ENCODE results near the gene MSI2.

MSI2 gene

GRCh38 chr17:57704448-57704847 is 448.1 kb downstream of the MSI2 start:
- Histone ChIP-seq H3K27ac (no peak overlapping the region), H3K27me3 (ENCODE audit: insufficient read depth, low read depth, severe bottlenecking) (no peaks in the 10 kb centered on the region), H3K4me3 (ENCODE audit: low read depth, low read length) (no peak overlapping the region), H3K36me3 (no peaks in the 10 kb centered on the region), H3K9me3 (ENCODE audit: severe bottlenecking) (no peaks in the 10 kb centered on the region)
- DNase-seq = no peak
- TF ChIP-seq, protein P1, sequence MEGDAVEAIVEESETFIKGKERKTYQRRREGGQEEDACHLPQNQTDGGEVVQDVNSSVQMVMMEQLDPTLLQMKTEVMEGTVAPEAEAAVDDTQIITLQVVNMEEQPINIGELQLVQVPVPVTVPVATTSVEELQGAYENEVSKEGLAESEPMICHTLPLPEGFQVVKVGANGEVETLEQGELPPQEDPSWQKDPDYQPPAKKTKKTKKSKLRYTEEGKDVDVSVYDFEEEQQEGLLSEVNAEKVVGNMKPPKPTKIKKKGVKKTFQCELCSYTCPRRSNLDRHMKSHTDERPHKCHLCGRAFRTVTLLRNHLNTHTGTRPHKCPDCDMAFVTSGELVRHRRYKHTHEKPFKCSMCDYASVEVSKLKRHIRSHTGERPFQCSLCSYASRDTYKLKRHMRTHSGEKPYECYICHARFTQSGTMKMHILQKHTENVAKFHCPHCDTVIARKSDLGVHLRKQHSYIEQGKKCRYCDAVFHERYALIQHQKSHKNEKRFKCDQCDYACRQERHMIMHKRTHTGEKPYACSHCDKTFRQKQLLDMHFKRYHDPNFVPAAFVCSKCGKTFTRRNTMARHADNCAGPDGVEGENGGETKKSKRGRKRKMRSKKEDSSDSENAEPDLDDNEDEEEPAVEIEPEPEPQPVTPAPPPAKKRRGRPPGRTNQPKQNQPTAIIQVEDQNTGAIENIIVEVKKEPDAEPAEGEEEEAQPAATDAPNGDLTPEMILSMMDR (IDR thresholded peaks at IDR 0.05; ENCODE audit: low read depth, low read length) = no peak

GRCh38 chr17:57705921-57706695 is 449.8 kb downstream of the MSI2 start:
- no peak overlapping the region; the same call in 1 of the 2 replicates for H3K27ac ChIP-seq
- no peaks in the 10 kb centered on the region for H3K27me3 ChIP-seq (ENCODE audit: insufficient read depth, low read depth, severe bottlenecking)
- TF ChIP-seq, protein P1 (IDR thresholded peaks at IDR 0.05; ENCODE audit: low read depth, low read length) = no peak

GRCh38 chr17:57706761-57707160 is 450.4 kb downstream of the MSI2 start:
- TF ChIP-seq, protein P1 (IDR thresholded peaks at IDR 0.05; ENCODE audit: low read depth, low read length) = no peak
- peak overlapping the region; percentile 90 for H3K27ac ChIP-seq
- DNase-seq = no peak
- no peaks in the 10 kb centered on the region for H3K36me3 ChIP-seq
- no peak overlapping the region for H3K4me3 ChIP-seq (ENCODE audit: low read depth, low read length)
- no peaks in the 10 kb centered on the region for H3K9me3 ChIP-seq (ENCODE audit: severe bottlenecking)
- H3K27me3 ChIP-seq (ENCODE audit: insufficient read depth, low read depth, severe bottlenecking) = no peaks in the 10 kb centered on the region

More at GRCh38 chr17:57705921-57706695, 449.8 kb downstream of the MSI2 start:
- H3K4me3 ChIP-seq (ENCODE audit: low read depth, low read length) = no peak overlapping the region
- no peaks in the 10 kb centered on the region for H3K36me3 ChIP-seq
- H3K9me3 ChIP-seq (ENCODE audit: severe bottlenecking) = no peaks in the 10 kb centered on the region
- no peak for DNase-seq

DNA sequence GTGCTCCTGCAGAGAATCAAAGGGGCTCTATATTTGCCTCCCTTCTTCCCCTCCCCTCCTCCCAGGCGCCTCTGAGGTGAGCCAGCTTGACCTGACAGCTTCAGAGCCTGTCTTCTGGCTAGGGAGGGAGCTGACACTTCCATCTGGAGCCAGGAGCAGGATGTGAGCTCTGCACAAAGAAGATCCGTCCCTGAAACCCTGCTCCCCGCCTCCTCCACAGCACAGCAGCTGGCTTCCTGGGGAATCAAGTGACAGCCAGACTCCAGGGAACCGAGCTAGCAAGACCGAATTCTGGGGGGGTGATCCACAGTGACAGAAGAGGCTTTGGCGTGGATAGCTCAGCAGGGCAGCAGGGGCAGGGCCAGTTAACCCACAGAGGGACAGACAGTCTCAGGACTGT is 451.6 kb downstream of the MSI2 start:
- no peaks in the 10 kb centered on the region for H3K27me3 ChIP-seq (ENCODE audit: insufficient read depth, low read depth, severe bottlenecking)
- H3K27ac ChIP-seq = peak overlapping the region; percentile 90
- TF ChIP-seq, protein P1 (IDR thresholded peaks at IDR 0.05; ENCODE audit: low read depth, low read length) = no peak
- H3K9me3 ChIP-seq (ENCODE audit: severe bottlenecking) = no peaks in the 10 kb centered on the region
- H3K36me3 ChIP-seq = no peaks in the 10 kb centered on the region
- H3K4me3 ChIP-seq (ENCODE audit: low read depth, low read length) = peak overlapping the region; percentile 43
- DNase-seq = peak; percentile 97

DNA sequence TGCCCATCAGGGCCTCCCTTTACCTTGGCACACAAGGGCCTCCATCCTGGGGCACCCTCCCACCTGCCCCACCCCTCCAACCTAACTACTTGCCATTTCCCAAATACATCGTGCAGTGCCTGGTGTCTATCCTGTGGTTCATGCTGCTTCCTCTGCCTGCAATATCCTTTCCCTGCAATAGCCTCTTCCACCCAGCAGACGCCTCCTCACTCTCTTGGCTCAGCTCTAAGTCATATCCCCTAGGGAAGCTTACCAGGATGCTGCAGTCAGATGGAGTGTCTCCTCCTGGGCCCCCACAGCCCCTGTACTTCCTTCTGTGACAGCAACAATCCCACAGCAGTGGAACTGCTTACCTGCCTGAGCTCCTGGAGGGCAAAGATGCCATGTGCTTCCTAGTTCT is 452.1 kb downstream of the MSI2 start:
- TF ChIP-seq, protein P1 (IDR thresholded peaks at IDR 0.05; ENCODE audit: low read depth, low read length) = peak; percentile 74
- Histone ChIP-seq H3K36me3 (no peaks in the 10 kb centered on the region), H3K4me3 (ENCODE audit: low read depth, low read length) (peak overlapping the region; percentile 43), H3K27ac (peak overlapping the region; percentile 90), H3K9me3 (ENCODE audit: severe bottlenecking) (no peaks in the 10 kb centered on the region), H3K27me3 (ENCODE audit: insufficient read depth, low read depth, severe bottlenecking) (no peaks in the 10 kb centered on the region)
- peak; percentile 82 for DNase-seq
